ENCODE results near the gene PLAGL1.
A peak's percentile ranks its signal among the peaks of the same experiment; 100 is the strongest.
"Not testable (repeated sequence)": the region's sequence is repeated elsewhere in the genome, so short reads cannot be mapped to it uniquely, and the experiment has no call there.

PLAGL1 gene

GRCh38 chr6:144008120-144008811 is at the start of gene PLAGL1:
Gene PLAGL1 (minus strand): TSS chr6:144008259. CDS start chr6:143948136, 60,123 bp downstream.
- TF ChIP-seq CTCF (IDR thresholded peaks at IDR 0.05; ENCODE audit: low read depth, low read length), result no peak
- H3K4me3 ChIP-seq (replicated peaks in 1 of 2; ENCODE audit: low read depth in 2 of 2, low read length in 2 of 2), result peak within 1 kb of the TSS; percentile 56 to 62
- peak; percentile 68 to 82 for DNase-seq (ENCODE audit: low read depth in 2 of 2)

- no peak for TF ChIP-seq CTCF (IDR thresholded peaks at IDR 0.05; ENCODE audit: low read depth, low read length)
- no peak overlapping the region for H3K4me3 ChIP-seq (replicated peaks in 1 of 2; ENCODE audit: low read depth in 2 of 2, low read length in 2 of 2)
- DNase-seq (ENCODE audit: low read depth in 2 of 2), result no peak
Observed at GRCh38 chr6:144055121-144055931, 47.3 kb upstream of the PLAGL1 start.

GRCh38 chr6:144053601-144054000 is 45.5 kb upstream of the PLAGL1 start:
- no peak for TF ChIP-seq CTCF (IDR thresholded peaks at IDR 0.05; ENCODE audit: low read depth, low read length)
- no peak for DNase-seq (ENCODE audit: low read depth in 2 of 2)
- H3K4me3 ChIP-seq (replicated peaks in 1 of 2; ENCODE audit: low read depth in 2 of 2, low read length in 2 of 2), result no peak overlapping the region

GRCh38 chr6:144052488-144052887 is 44.4 kb upstream of the PLAGL1 start:
- no peak for TF ChIP-seq CTCF (IDR thresholded peaks at IDR 0.05; ENCODE audit: low read depth, low read length)
- H3K4me3 ChIP-seq (replicated peaks in 1 of 2; ENCODE audit: low read depth in 2 of 2, low read length in 2 of 2), result no peak overlapping the region
- no peak for DNase-seq (ENCODE audit: low read depth in 2 of 2)

DNA sequence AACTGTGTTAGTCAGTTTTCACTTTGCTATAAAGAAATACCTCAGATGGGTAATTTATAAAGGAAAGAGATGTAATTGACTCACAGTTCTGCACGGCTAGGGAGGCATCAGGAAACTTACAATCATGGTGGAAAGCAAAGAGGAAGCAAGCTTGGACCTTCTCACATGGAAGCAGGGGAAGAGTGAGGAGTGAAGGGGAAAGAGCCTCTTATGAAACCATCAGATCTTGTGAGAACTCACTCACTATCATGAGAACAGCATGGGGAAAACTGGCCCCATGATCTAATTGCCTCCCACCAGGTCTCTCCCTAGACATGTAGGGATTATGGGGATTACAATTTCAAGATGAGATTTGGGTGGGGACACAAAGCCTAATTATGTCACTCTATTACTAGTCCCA is 41.3 kb upstream of the PLAGL1 start:
- TF ChIP-seq CTCF (IDR thresholded peaks at IDR 0.05; ENCODE audit: low read depth, low read length), result no peak
- no peak for DNase-seq (ENCODE audit: low read depth in 2 of 2)
- no peak overlapping the region for H3K4me3 ChIP-seq (replicated peaks in 1 of 2; ENCODE audit: low read depth in 2 of 2, low read length in 2 of 2)

GRCh38 chr6:144047688-144048087 is 39.6 kb upstream of the PLAGL1 start:
- no peak overlapping the region for H3K4me3 ChIP-seq (replicated peaks in 1 of 2; ENCODE audit: low read depth in 2 of 2, low read length in 2 of 2)
- DNase-seq (ENCODE audit: low read depth in 2 of 2), result no peak
- TF ChIP-seq CTCF (IDR thresholded peaks at IDR 0.05; ENCODE audit: low read depth, low read length), result no peak

- not testable (repeated sequence) for DNase-seq (ENCODE audit: low read depth in 2 of 2); H3K4me3 ChIP-seq (replicated peaks in 1 of 2; ENCODE audit: low read depth in 2 of 2, low read length in 2 of 2)
Observed at GRCh38 chr6:144046672-144047071, 38.6 kb upstream of the PLAGL1 start.

DNA sequence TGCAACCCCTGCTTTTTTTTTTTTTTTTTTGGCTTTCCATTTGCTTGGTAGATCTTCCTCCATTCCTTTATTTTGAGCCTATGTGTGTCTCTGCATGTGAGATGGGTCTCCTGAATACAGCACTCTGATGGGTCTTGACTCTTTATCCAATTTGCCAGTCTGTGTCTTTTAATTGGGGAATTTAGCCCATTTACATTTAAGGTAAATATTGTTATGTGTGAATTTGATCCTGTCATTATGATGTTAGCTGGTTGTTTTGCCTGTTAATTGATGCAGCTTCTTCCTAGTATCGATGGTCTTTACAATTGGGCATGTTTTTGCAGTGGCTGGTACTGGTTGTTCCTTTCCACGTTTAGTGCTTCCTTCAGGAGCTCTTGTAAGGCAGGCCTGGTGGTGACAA is 36.9 kb upstream of the PLAGL1 start:
- DNase-seq (ENCODE audit: low read depth in 2 of 2); H3K4me3 ChIP-seq (replicated peaks in 1 of 2; ENCODE audit: low read depth in 2 of 2, low read length in 2 of 2): not testable (repeated sequence)

Measured in cardiac fibroblast (primary cell).